Osteocyte (in vitro differentiated cells): ENCODE measurements around the gene LSMEM2. TPM values are rescaled to one million over a fixed set of nuclear protein-coding genes. Genes with fewer than 3 reads are reported as not detected.

Experiments
- DNase-seq: peaks from one replicate; pipeline ENCODE4 v3.0.0; 2021; ENCODE audit warnings: mixed read lengths; ENCODE audit not compliant: unreplicated experiment; ENCODE audit errors: extremely low spot score
- H3K27ac Mint-ChIP-seq: one replicate; pipeline ENCODE4 v1.8.0; 2021; ENCODE audit warnings: mild to moderate bottlenecking, mixed read lengths; ENCODE audit not compliant: unreplicated experiment
- H3K27me3 Mint-ChIP-seq: one replicate; pipeline ENCODE4 v1.8.0; 2021; ENCODE audit warnings: mixed read lengths; ENCODE audit not compliant: unreplicated experiment
- H3K36me3 Mint-ChIP-seq: one replicate; pipeline ENCODE4 v1.8.0; 2021; ENCODE audit warnings: mixed read lengths; ENCODE audit not compliant: unreplicated experiment
- H3K4me1 Mint-ChIP-seq: one replicate; pipeline ENCODE4 v1.8.0; 2021; ENCODE audit warnings: mixed read lengths; ENCODE audit not compliant: unreplicated experiment
- H3K4me3 Mint-ChIP-seq: one replicate; pipeline ENCODE4 v1.8.0; 2021; ENCODE audit warnings: mild to moderate bottlenecking, moderate library complexity, mixed read lengths; ENCODE audit not compliant: unreplicated experiment
- H3K9me3 Mint-ChIP-seq: one replicate; pipeline ENCODE4 v1.8.0; 2021; ENCODE audit warnings: mixed read lengths; ENCODE audit not compliant: unreplicated experiment
- CTCF ChIP-seq: fragments of 200-600 bp; sonication (generic); IDR thresholded peaks from 2 replicates; pipeline ENCODE4 v1.5.0; 2021; ENCODE audit warnings: antibody characterized with exemption, mild to moderate bottlenecking, moderate library complexity
- long read RNA-seq: library from polyadenylated mRNA; unstranded; transcript quantifications from one replicate; pipeline ENCODE4 v2.0.0, GENCODE V29; 2021
- total RNA-seq: library from RNA; stranded (reverse); gene quantifications from 2 replicates; pipeline ENCODE4 v1.2.1, GENCODE V29; 2021

Gene LSMEM2
- total RNA-seq = not detected in 2 replicates
- long read RNA-seq = 0 reads

GRCh38 chr3:50278880-50279224 is at the start of gene LSMEM2:
Gene LSMEM2, plus strand, starts transcription at chr3:50279087. Its CDS starts 27 bp downstream, at chr3:50279114.
- H3K4me1 Mint-ChIP-seq = peaks cover 14% of the 10 kb centered on the region
- TF ChIP-seq CTCF = no peak

GRCh38 chr3:50229490-50229889 is 49.4 kb upstream of the LSMEM2 start:
- Mint-ChIP-seq H3K9me3 (no peaks in the 10 kb centered on the region), H3K27ac (no peak overlapping the region), H3K4me3 (no peak overlapping the region), H3K4me1 (peaks cover 27% of the 10 kb centered on the region), H3K36me3 (no peaks in the 10 kb centered on the region), H3K27me3 (peaks cover 4% of the 10 kb centered on the region)
- no peak for DNase-seq
- no peak for TF ChIP-seq CTCF

More at GRCh38 chr3:50278880-50279224, at the start of gene LSMEM2:
- no peaks in the 10 kb centered on the region for H3K36me3 Mint-ChIP-seq
- peaks cover 16% of the 10 kb centered on the region for H3K27me3 Mint-ChIP-seq
- no peak within 1 kb of the TSS for H3K27ac Mint-ChIP-seq
- no peak for DNase-seq
- no peak within 1 kb of the TSS for H3K4me3 Mint-ChIP-seq
- H3K9me3 Mint-ChIP-seq = no peaks in the 10 kb centered on the region

- no peak overlapping the region for H3K27ac Mint-ChIP-seq
- no peaks in the 10 kb centered on the region for H3K36me3 Mint-ChIP-seq
- no peaks in the 10 kb centered on the region for H3K27me3 Mint-ChIP-seq
- H3K4me1 Mint-ChIP-seq = peaks cover 27% of the 10 kb centered on the region
- no peak for TF ChIP-seq CTCF
- no peaks in the 10 kb centered on the region for H3K9me3 Mint-ChIP-seq
- no peak overlapping the region for H3K4me3 Mint-ChIP-seq
- DNase-seq = no peak
Observed at GRCh38 chr3:50230104-50230793, 48.6 kb upstream of the LSMEM2 start.

GRCh38 chr3:50230794-50231125 is 48.1 kb upstream of the LSMEM2 start:
- H3K27me3 Mint-ChIP-seq = no peaks in the 10 kb centered on the region
- H3K9me3 Mint-ChIP-seq = no peaks in the 10 kb centered on the region
- H3K4me1 Mint-ChIP-seq = peaks cover 31% of the 10 kb centered on the region
- DNase-seq = no peak
- H3K4me3 Mint-ChIP-seq = no peak overlapping the region
- no peaks in the 10 kb centered on the region for H3K36me3 Mint-ChIP-seq
- TF ChIP-seq CTCF = no peak
- no peak overlapping the region for H3K27ac Mint-ChIP-seq

- no peak for DNase-seq
- H3K27me3 Mint-ChIP-seq = no peaks in the 10 kb centered on the region
- TF ChIP-seq CTCF = no peak
- no peaks in the 10 kb centered on the region for H3K36me3 Mint-ChIP-seq
- no peak overlapping the region for H3K27ac Mint-ChIP-seq
- peaks cover 25% of the 10 kb centered on the region for H3K4me1 Mint-ChIP-seq
- H3K9me3 Mint-ChIP-seq = no peaks in the 10 kb centered on the region
- H3K4me3 Mint-ChIP-seq = no peak overlapping the region
Observed at GRCh38 chr3:50231581-50231980, 47.3 kb upstream of the LSMEM2 start.
